HG03378 (cell line): Measurements from ENCODE around the gene IRAK2.

ENCODE experiments used
- ATAC-seq: cut with Tn5 transposase; IDR thresholded peaks from one replicate; pipeline ENCODE4 v1.9.1; 2021; ENCODE audit warnings: mild to moderate bottlenecking, moderate library complexity; ENCODE audit not compliant: unreplicated experiment

The IRAK2 gene

GRCh38 chr3:10188804-10189556, 24.3 kb downstream of the IRAK2 start:
- ATAC-seq = no peak

GRCh38 chr3:10189557-10190354, 25.0 kb downstream of the IRAK2 start:
- no peak for ATAC-seq

GRCh38 chr3:10192953-10193691, 28.4 kb downstream of the IRAK2 start:
- ATAC-seq = peak; percentile 30

- ATAC-seq = no peak
Observed at GRCh38 chr3:10193692-10194327, 29.1 kb downstream of the IRAK2 start.

GRCh38 chr3:10194328-10195071, 29.8 kb downstream of the IRAK2 start:
- no peak for ATAC-seq

- ATAC-seq = no peak
Observed at GRCh38 chr3:10195366-10196089, 30.8 kb downstream of the IRAK2 start.

- ATAC-seq = no peak
Observed at GRCh38 chr3:10196389-10197052, 31.8 kb downstream of the IRAK2 start.

GRCh38 chr3:10198226-10198625, 33.5 kb downstream of the IRAK2 start:
- no peak for ATAC-seq

GRCh38 chr3:10198761-10199649, 34.3 kb downstream of the IRAK2 start:
- peak; percentile 74 for ATAC-seq

- ATAC-seq = no peak
Observed at GRCh38 chr3:10204921-10205320, 40.2 kb downstream of the IRAK2 start.

GRCh38 chr3:10205451-10206165, 40.9 kb downstream of the IRAK2 start:
- ATAC-seq = no peak

- ATAC-seq = no peak
Observed at GRCh38 chr3:10206166-10206511, 41.4 kb downstream of the IRAK2 start.

GRCh38 chr3:10213156-10213792, 48.6 kb downstream of the IRAK2 start:
- ATAC-seq = no peak

- no peak for ATAC-seq
Observed at GRCh38 chr3:10215578-10216368, 51.1 kb downstream of the IRAK2 start.

- ATAC-seq = no peak
Observed at GRCh38 chr3:10217359-10217758, 52.6 kb downstream of the IRAK2 start.

- no peak for ATAC-seq
Observed at GRCh38 chr3:10219737-10220136, 55.0 kb downstream of the IRAK2 start.
